ENCODE measurements around the gene CARD9. TPM values are rescaled to one million over a fixed set of nuclear protein-coding genes. Genes with fewer than 3 reads are reported as not detected.

Gene CARD9
- total RNA-seq, 1 experiment from 2014 or later = 14.0 TPM

GRCh38 chr9:136403915-136404800 is 30.7 kb upstream of the CARD9 start:
- Histone ChIP-seq H3K27me3 (ENCODE audit: insufficient read depth, low read depth) (no peaks in the 10 kb centered on the region), H3K27ac (no peak overlapping the region), H3K79me2 (ENCODE audit: low read depth) (peaks cover 16% of the 10 kb centered on the region), H3K4me3 (no peak overlapping the region), H3K4me1 (replicated peaks; ENCODE audit: insufficient read depth) (peaks cover 11% of the 10 kb centered on the region), H3F3A (ENCODE audit: insufficient read depth, low read depth) (peaks cover 23% of the 10 kb centered on the region; the same call in 1 of the 2 replicates), H3K36me3 (ENCODE audit: low read depth) (peaks cover 9% of the 10 kb centered on the region), H2AFZ (no peak overlapping the region), H3K4me2 (no peak overlapping the region), H3K9me3 (ENCODE audit: insufficient read depth, low read depth) (no peaks in the 10 kb centered on the region), H4K20me1 (ENCODE audit: insufficient read depth) (peaks cover 2% of the 10 kb centered on the region), H3K9me2 (ENCODE audit: insufficient read depth) (no peaks in the 10 kb centered on the region)
- POLR2A ChIA-PET (ENCODE audit: unreplicated experiment) = no interaction called here
- no peak for DNase-seq
- no TSS peak for BruUV-seq (replicated peaks)
- CTCF ChIA-PET = no interaction called here
- TF ChIP-seq, protein P1, sequence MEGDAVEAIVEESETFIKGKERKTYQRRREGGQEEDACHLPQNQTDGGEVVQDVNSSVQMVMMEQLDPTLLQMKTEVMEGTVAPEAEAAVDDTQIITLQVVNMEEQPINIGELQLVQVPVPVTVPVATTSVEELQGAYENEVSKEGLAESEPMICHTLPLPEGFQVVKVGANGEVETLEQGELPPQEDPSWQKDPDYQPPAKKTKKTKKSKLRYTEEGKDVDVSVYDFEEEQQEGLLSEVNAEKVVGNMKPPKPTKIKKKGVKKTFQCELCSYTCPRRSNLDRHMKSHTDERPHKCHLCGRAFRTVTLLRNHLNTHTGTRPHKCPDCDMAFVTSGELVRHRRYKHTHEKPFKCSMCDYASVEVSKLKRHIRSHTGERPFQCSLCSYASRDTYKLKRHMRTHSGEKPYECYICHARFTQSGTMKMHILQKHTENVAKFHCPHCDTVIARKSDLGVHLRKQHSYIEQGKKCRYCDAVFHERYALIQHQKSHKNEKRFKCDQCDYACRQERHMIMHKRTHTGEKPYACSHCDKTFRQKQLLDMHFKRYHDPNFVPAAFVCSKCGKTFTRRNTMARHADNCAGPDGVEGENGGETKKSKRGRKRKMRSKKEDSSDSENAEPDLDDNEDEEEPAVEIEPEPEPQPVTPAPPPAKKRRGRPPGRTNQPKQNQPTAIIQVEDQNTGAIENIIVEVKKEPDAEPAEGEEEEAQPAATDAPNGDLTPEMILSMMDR (conservative IDR thresholded peaks at IDR 0.05) = no peak
- no peak for TF ChIP-seq EZH2 (IDR thresholded peaks at IDR 0.05; ENCODE audit: low read depth)
- intact Hi-C loops (cut with micrococcal nuclease; ENCODE audit: unreplicated experiment) = no loop called here

- Histone ChIP-seq H3K36me3 (ENCODE audit: low read depth) (peaks cover 9% of the 10 kb centered on the region), H3K9me2 (ENCODE audit: insufficient read depth) (no peaks in the 10 kb centered on the region), H3K4me1 (replicated peaks; ENCODE audit: insufficient read depth) (peaks cover 10% of the 10 kb centered on the region), H3K79me2 (ENCODE audit: low read depth) (peaks cover 16% of the 10 kb centered on the region), H3K4me3 (no peak overlapping the region), H3K27me3 (ENCODE audit: insufficient read depth, low read depth) (no peaks in the 10 kb centered on the region), H3F3A (ENCODE audit: insufficient read depth, low read depth) (peaks cover 23% of the 10 kb centered on the region; the same call in 1 of the 2 replicates), H2AFZ (no peak overlapping the region), H4K20me1 (ENCODE audit: insufficient read depth) (peaks cover 7% of the 10 kb centered on the region), H3K4me2 (no peak overlapping the region), H3K9me3 (ENCODE audit: insufficient read depth, low read depth) (no peaks in the 10 kb centered on the region), H3K27ac (no peak overlapping the region)
- ChIA-PET CTCF (no interaction called here), POLR2A (ENCODE audit: unreplicated experiment) (no interaction called here)
- intact Hi-C loops (cut with micrococcal nuclease; ENCODE audit: unreplicated experiment) = no loop called here
- BruUV-seq (replicated peaks) = no TSS peak
- TF ChIP-seq, protein P1 (conservative IDR thresholded peaks at IDR 0.05) = no peak
- TF ChIP-seq EZH2 (IDR thresholded peaks at IDR 0.05; ENCODE audit: low read depth) = no peak
- no peak for DNase-seq
Measured at GRCh38 chr9:136403538-136403914, 30.1 kb upstream of the CARD9 start.

GRCh38 chr9:136402067-136402466 is 28.6 kb upstream of the CARD9 start:
- H2AFZ ChIP-seq = no peak overlapping the region
- no peak overlapping the region for H3K27ac ChIP-seq
- POLR2A ChIA-PET (ENCODE audit: unreplicated experiment) = no interaction called here
- BruUV-seq (replicated peaks) = no TSS peak
- intact Hi-C loops (cut with micrococcal nuclease; ENCODE audit: unreplicated experiment) = no loop called here
- H3K27me3 ChIP-seq (ENCODE audit: insufficient read depth, low read depth) = no peaks in the 10 kb centered on the region
- CTCF ChIA-PET = interaction anchor here (1.0 kb wide), 1 partner anchor 91 kb away, joined by 5 read pairs; no protein-coding TSS in a partner anchor
- peaks cover 13% of the 10 kb centered on the region for H3K4me1 ChIP-seq (replicated peaks; ENCODE audit: insufficient read depth)
- peaks cover 23% of the 10 kb centered on the region; the same call in 1 of the 2 replicates for H3F3A ChIP-seq (ENCODE audit: insufficient read depth, low read depth)
- no peaks in the 10 kb centered on the region for H3K9me2 ChIP-seq (ENCODE audit: insufficient read depth)
- peaks cover 9% of the 10 kb centered on the region; the same call in 1 of the 2 replicates for H3K36me3 ChIP-seq (ENCODE audit: low read depth)
- no peak for TF ChIP-seq EZH2 (IDR thresholded peaks at IDR 0.05; ENCODE audit: low read depth)
- TF ChIP-seq, protein P1 (conservative IDR thresholded peaks at IDR 0.05) = no peak
- no peaks in the 10 kb centered on the region for H3K9me3 ChIP-seq (ENCODE audit: insufficient read depth, low read depth)
- H3K4me2 ChIP-seq = no peak overlapping the region
- peaks cover 23% of the 10 kb centered on the region for H3K79me2 ChIP-seq (ENCODE audit: low read depth)
- peaks cover 11% of the 10 kb centered on the region for H4K20me1 ChIP-seq (ENCODE audit: insufficient read depth)
- DNase-seq = no peak
- no peak overlapping the region for H3K4me3 ChIP-seq

Measured in PC-9 (cell line).